Prostate gland (tissue), 2 donors: ENCODE data around the gene EN1.

Experiments
- CTCF ChIP-seq, 4 experiments: fragments of 200-600 bp in 2 of 4; fragments of 450-650 bp in 2 of 4; sonication (generic) in 2 of 4; IDR thresholded peaks; 1 replicate in 3 of 4; 2 replicates in 1 of 4; pipeline ENCODE4 v1.5.1; 2016 to 2019; ENCODE audit warnings: antibody characterized with exemption in 4 of 4, mild to moderate bottlenecking in 2 of 4, moderate library complexity in 2 of 4
- POLR2A ChIP-seq: fragments of 450-650 bp; IDR thresholded peaks from one replicate; pipeline ENCODE4 v1.6.1; 2016; ENCODE audit warnings: antibody characterized with exemption, mild to moderate bottlenecking
- POLR2AphosphoS5 ChIP-seq: sonication (generic); formaldehyde crosslinking; IDR thresholded peaks from one replicate; pipeline ENCODE4 v1.6.1; 2017; ENCODE audit warnings: antibody characterized with exemption

GRCh38 chr2:118830118-118830517 lies 17.3 kb downstream of the EN1 start:
- TF ChIP-seq CTCF (IDR thresholded peaks at IDR 0.05) (no peak), POLR2A (no peak), POLR2AphosphoS5 (no peak)
